ENCODE data around the gene ATL2.

ATL2 gene

GRCh38 chr2:38248707-38249106, 128.4 kb downstream of the ATL2 start:
- no peak for DNase-seq (ENCODE audit: low read depth, low spot score)

- DNase-seq (ENCODE audit: low read depth, low spot score): peak; percentile 14
Observed at GRCh38 chr2:38248255-38248654, 128.8 kb downstream of the ATL2 start.

DNA sequence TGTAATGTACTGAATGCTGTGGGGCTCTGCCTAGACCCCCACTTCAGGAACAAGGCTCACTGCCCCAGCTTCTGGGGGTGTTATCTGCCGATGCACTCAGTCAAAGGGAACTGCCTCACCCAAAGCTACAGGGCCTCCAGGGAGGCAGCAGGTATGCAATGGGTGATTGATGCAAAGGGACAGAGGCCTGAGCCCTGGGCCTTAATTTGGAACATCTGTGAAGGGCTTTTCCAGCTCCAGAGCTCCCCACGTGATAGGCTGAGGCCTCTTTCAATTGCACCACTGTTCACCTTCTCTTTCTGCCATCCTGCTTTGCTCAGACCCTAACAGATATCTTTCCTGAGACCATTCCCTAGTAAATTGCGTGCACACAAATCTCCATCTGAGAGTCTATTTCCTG, 131.0 kb downstream of the ATL2 start:
- no peak for DNase-seq (ENCODE audit: low read depth, low spot score)

DNA sequence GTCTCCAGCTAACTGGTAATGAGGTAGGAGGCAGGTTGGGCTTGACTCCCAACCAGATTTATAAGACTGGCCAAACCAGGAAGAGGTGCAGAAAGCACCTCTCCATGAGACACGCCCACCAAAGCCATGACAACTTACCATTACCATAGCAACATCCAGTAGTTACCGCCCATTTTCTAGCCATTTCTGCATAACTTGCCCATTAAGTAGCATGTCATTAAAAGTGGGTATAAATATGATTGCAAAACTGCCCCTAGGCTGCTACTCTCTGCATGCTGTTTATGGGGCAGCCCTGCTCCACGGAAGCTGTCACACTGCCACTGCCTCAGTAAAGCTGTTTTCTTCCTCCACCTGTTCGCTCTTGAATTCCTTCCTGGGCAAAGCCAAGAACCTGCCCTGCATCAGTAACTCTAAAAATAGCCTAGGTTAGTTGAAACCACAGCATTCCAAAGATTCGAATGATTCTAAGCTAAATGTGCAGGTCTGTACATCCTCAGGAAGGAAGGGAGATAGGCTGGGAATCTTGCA, 131.9 kb downstream of the ATL2 start:
- peak; percentile 69 for DNase-seq (ENCODE audit: low read depth, low spot score)

DNA sequence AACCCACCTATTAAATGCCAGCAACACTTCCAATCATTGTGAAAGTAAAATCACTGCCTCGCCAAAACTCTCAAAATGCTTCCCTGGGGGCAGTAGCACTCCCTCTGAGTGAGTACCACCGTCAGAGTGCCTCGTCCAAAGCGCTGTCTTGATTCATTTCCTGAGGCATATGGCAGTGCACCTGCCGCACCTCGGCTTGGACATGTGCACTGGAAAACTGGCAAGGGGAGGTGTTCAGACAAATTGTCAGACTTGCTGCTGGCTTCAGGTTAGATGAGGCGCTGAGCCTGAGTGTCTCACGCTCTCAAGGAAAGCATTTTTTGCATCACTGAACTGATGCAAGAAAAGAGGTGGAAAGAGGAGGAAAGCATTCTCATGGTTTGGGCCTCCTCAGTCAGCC, 132.8 kb downstream of the ATL2 start:
- DNase-seq (ENCODE audit: low read depth, low spot score): no peak

Data from ELF-1 (cell line).